Stimulated activated CD4-positive, alpha-beta T cell treated with anti-CD3 and anti-CD28 coated beads, Interleukin-2, amount 100 ng/mL, for 24 hours (primary cell): Measurements from ENCODE around the gene F2.

Source experiments
- DNase-seq, 2 donors: peaks; one replicate each; pipeline ENCODE4 v3.0.0-alpha.2; 2020

The F2 gene

GRCh38 chr11:46743693-46744339, 24.8 kb downstream of the F2 start:
- DNase-seq = no peak

GRCh38 chr11:46745328-46745727, 26.3 kb downstream of the F2 start:
- DNase-seq = no peak

DNA sequence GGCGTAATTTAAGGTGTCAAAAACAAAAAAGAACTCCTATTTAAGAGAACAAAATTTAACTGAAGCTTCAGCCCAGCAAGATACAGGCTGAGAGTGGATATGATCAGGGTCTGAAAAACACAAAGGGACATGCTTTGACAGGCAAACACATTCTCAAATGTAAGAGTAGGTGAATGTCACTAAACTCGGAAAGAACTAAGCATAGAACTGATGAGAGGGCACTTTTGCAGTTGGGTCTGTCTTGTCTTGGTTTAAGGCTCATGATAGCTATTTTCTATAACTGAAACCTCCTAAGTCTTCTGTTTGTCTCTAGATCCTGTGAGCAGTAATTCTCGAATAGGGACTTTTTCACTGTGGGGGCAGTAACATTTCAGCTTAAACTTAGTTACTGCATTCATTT, 27.0 kb downstream of the F2 start:
- no peak for DNase-seq

- DNase-seq = no peak
Measured at GRCh38 chr11:46747150-46747549, 28.1 kb downstream of the F2 start.

GRCh38 chr11:46755962-46756361, 36.9 kb downstream of the F2 start:
- no peak for DNase-seq

DNA sequence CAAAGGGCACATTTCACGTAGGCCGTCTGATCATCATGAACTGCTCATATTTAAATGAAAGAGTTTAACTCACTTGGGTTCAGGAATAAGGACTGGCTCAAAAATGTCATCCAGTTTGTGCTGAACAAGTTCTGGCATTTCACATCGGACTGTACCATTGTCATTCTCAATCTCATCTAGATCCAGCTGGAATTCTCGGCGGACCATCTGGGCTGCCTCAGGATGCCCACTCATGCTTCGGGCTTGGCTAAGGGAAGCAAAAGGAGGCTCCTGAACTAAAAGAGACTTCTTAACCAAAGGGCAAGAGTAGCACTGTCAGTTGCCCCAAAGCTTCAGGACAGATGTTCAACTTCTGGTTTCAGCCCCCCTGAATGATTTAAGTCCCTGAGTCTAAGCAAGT, 40.2 kb downstream of the F2 start:
- no peak for DNase-seq

GRCh38 chr11:46760429-46761128, 41.6 kb downstream of the F2 start:
- no peak for DNase-seq

- DNase-seq = no peak
Measured at GRCh38 chr11:46761807-46762206, 42.8 kb downstream of the F2 start.

DNA sequence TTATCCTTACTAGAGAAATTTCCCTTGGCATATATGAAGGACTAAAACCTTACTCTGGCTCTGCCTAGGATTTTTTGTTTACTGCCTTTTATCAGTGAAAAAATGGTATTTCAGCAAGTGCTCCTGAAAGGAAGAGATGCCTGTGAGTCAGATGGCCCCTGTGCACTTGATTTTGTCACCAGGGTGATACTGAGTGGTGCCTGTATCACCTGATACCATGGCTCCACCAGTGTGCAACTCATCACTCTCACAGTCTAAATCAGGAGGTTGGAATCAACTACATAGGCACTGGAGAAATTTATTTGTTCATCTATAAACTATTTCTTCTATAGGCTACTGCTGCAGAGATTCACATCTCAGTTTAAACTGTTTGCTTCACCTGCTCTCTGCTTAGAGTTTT, 43.2 kb downstream of the F2 start:
- no peak for DNase-seq

DNA sequence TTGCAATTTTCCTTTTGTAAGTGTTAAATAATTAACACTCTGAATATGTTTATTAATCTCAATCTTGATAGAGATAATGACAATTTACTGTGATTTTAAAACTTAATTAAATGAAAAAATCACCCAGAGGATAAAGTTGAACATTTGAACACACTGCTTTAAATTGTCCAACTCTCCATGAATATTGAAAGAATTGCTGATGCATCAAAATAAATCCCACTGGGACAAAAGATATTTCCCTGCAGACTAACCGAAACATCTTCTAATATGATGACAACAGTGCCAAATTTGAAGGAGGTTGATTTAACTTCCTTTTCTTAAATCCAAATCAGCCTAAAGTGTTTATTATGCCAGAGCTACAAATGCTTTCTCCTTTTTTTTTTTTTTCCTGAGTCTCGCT, 47.6 kb downstream of the F2 start:
- no peak for DNase-seq

- DNase-seq = no peak
Measured at GRCh38 chr11:46769636-46770221, 50.7 kb downstream of the F2 start.

DNA sequence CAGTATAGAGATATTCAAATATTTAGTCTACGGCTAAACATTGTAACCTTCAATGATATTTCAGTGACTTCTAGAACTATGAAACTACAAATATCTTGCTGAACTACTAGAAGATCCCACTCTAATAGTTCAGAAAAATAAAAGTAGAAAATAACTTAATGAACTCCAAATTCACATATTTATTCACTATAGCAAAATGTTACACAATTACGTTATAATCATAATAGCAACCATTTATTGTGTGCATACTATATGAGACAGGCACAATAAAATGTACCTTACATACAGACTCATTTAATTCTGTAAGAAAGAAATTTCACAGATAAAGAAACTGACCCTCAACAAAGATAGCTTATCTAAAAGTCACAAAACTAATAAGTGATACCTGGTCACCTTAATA, 57.9 kb downstream of the F2 start:
- DNase-seq = no peak

DNA sequence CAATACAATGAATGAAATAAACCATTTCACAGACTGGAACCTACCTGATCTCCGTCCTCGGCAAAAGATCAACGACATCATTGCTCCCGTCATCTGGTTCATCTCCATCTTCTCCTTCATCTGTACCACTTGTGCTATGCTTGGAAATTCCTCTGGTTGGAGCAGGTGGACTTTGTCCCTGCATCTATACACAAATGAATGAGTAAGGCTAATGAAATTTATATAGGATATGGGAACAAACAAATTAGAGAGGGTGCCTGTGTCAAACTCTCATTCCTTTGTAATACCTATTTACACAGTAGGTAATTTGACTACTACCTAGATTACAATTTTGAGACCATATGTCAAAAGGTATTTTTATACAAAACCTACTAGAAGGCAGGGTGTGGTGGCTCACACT, 59.4 kb downstream of the F2 start:
- DNase-seq = no peak
